Esophagus (tissue), 2 donors: ENCODE results near the gene MAPKAP1. TPM values are rescaled to one million over a fixed set of nuclear protein-coding genes. Genes with fewer than 3 reads are reported as not detected.

Experiments
- polyA plus RNA-seq, 2 donors: library from polyadenylated mRNA; stranded (reverse); fragments of 200-250 nt; gene quantifications; one replicate each; pipeline ENCODE4 v1.2.3, GENCODE V29; 2013
- donor health status: healthy with polysubstance abuse.
- donor health status: Bipolar disorder and iron deficiency.

Gene MAPKAP1
- polyA plus RNA-seq, 2 donors: 41.4 to 49.4 TPM

Other genes with a start within 250 kb of the MAPKAP1 start
- gene PBX3, start 40.2 kb upstream of the MAPKAP1 start, polyA plus RNA-seq: 1 to 10 TPM; 3.5 to 6.9 TPM